ENCODE data around the gene LRP1B.

The LRP1B gene

DNA sequence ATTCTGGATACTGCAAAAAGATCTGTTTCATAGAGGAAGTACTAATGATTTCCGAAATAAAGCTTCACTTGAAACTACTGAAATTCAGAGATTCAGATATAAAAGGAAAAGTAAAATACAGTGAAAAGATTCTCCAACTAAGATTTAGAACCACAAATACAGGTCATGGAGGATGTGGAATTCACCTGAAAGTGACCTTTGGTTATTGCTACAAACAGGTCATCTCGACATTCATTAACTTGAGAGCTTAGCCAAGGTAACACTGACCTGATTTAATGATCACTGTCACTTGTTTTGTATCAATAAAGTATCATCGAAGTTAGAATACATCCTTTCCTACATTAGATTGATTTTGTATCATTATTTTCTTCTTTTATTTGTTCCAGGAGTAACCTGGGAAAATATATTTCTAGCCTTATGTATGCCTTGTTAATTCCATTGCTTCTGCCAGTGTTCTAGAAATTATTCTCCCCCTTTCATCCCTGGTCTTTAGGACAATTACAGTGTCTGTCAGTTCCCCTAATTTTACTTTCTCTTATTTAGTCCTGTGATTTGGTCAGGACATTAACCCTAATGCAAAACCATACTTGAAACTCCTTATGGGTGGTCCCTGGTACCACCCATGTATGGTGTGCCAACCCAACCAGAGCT lies 420.1 kb downstream of the LRP1B start:
- peaks cover 15% of the 10 kb centered on the region for H3K4me1 ChIP-seq (ENCODE audit: control insufficient read depth, insufficient read depth, low read length)
- no peaks in the 10 kb centered on the region for H3K36me3 ChIP-seq (ENCODE audit: control insufficient read depth, insufficient read depth, low read length, severe bottlenecking)
- H3K27me3 ChIP-seq (replicated peaks; ENCODE audit: control insufficient read depth, insufficient read depth, low read length), result no peaks in the 10 kb centered on the region
- H3K9me3 ChIP-seq (ENCODE audit: control insufficient read depth, low read length), result no peaks in the 10 kb centered on the region
- no peak overlapping the region for H3K4me3 ChIP-seq (ENCODE audit: low read length)
- H3K9ac ChIP-seq (ENCODE audit: low read length), result no peak overlapping the region
- no peak for DNase-seq (ENCODE audit: low read depth)

DNA sequence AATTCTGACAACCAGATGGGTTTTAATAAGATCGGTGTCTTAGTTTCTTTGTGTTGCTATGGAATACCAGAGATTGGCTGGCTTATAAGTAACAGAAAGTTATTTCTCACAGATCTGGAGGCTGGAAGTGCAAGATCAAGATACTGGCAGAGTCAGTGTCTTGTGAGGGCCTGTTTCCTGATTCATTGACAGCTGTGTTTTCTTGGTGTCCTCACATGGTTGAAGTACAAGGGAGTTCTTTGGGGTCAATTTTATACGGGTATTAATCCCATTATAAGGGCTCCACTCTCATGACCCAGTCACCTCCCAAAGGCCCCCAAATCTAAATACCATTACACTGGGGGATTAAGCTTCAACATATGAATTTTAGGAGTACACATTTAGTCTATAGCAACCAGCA lies 421.1 kb downstream of the LRP1B start:
- peaks cover 13% of the 10 kb centered on the region for H3K4me1 ChIP-seq (ENCODE audit: control insufficient read depth, insufficient read depth, low read length)
- no peaks in the 10 kb centered on the region for H3K9me3 ChIP-seq (ENCODE audit: control insufficient read depth, low read length)
- no peaks in the 10 kb centered on the region for H3K27me3 ChIP-seq (replicated peaks; ENCODE audit: control insufficient read depth, insufficient read depth, low read length)
- H3K36me3 ChIP-seq (ENCODE audit: control insufficient read depth, insufficient read depth, low read length, severe bottlenecking), result no peaks in the 10 kb centered on the region
- H3K4me3 ChIP-seq (ENCODE audit: low read length), result no peak overlapping the region
- DNase-seq (ENCODE audit: low read depth), result no peak
- no peak overlapping the region for H3K9ac ChIP-seq (ENCODE audit: low read length)

DNA sequence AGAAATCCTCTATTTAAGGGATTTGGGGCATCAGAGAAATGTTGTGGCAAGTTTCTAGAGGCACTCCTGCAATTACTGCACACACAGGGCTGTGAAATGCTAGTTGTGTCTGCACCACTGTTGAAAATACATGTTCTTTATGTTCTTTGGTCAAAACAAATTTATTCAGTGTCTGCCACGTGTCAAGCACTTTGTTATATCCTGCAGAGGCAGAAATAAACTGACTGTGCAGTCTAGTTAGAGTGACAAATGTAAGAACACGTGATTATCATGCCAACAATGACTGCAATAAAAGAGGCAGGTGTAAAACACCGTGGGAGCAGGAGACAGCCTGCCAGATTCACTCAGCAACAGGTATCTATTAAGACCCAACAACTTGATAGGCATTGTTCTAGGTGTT lies 423.3 kb downstream of the LRP1B start:
- Histone ChIP-seq H3K27me3 (replicated peaks; ENCODE audit: control insufficient read depth, insufficient read depth, low read length) (no peaks in the 10 kb centered on the region), H3K9ac (ENCODE audit: low read length) (no peak overlapping the region), H3K36me3 (ENCODE audit: control insufficient read depth, insufficient read depth, low read length, severe bottlenecking) (no peaks in the 10 kb centered on the region), H3K4me3 (ENCODE audit: low read length) (no peak overlapping the region), H3K9me3 (ENCODE audit: control insufficient read depth, low read length) (no peaks in the 10 kb centered on the region), H3K4me1 (ENCODE audit: control insufficient read depth, insufficient read depth, low read length) (peaks cover 6% of the 10 kb centered on the region)
- no peak for DNase-seq (ENCODE audit: low read depth)

DNA sequence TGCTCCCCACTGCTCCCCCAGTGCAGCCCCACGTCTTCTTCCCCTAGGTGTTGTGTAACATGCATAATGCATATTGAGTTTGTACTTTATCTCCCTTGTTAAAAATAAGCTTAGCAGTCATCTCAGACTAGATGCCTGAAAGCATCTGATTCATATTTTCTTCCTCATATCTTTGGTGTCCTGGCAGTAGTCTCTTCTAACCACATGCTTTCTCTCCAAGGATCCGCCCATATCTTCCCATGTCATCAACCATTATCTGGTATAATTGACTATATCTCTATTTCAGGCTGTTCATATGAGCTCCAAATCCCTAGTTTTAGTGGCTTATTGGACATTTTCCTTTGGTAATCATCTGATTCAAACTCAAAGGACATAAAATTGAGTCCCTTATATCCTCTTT lies 426.3 kb downstream of the LRP1B start:
- H3K27me3 ChIP-seq (replicated peaks; ENCODE audit: control insufficient read depth, insufficient read depth, low read length), result no peaks in the 10 kb centered on the region

DNA sequence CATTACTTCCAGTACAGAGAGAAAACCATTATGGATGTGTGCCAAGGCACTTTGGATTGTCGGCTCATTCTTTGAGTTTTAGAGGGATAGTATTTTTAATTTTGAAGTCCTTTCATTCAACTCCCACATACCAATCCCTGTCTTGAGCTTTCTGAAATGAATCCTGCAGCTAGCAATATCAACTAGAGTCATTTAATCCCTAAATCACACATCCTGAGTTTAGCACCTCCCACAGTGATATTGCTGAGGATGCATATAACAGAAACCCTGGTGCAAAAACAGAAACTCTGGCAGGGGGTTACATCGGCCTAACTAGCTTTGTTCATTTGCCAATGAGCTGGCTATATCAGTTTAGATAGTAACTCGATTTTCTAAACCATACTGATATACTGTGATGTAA lies 427.3 kb downstream of the LRP1B start:
- Histone ChIP-seq H3K4me1 (ENCODE audit: control insufficient read depth, insufficient read depth, low read length) (peaks cover 6% of the 10 kb centered on the region), H3K36me3 (ENCODE audit: control insufficient read depth, insufficient read depth, low read length, severe bottlenecking) (no peaks in the 10 kb centered on the region), H3K4me3 (ENCODE audit: low read length) (no peak overlapping the region), H3K9me3 (ENCODE audit: control insufficient read depth, low read length) (no peaks in the 10 kb centered on the region), H3K9ac (ENCODE audit: low read length) (no peak overlapping the region), H3K27me3 (replicated peaks; ENCODE audit: control insufficient read depth, insufficient read depth, low read length) (no peaks in the 10 kb centered on the region)
- no peak for DNase-seq (ENCODE audit: low read depth)

More for the DNA sequence above, 426.3 kb downstream of the LRP1B start:
- Histone ChIP-seq H3K36me3 (ENCODE audit: control insufficient read depth, insufficient read depth, low read length, severe bottlenecking) (no peaks in the 10 kb centered on the region), H3K9ac (ENCODE audit: low read length) (no peak overlapping the region), H3K4me3 (ENCODE audit: low read length) (no peak overlapping the region), H3K4me1 (ENCODE audit: control insufficient read depth, insufficient read depth, low read length) (no peaks in the 10 kb centered on the region), H3K9me3 (ENCODE audit: control insufficient read depth, low read length) (no peaks in the 10 kb centered on the region)
- DNase-seq (ENCODE audit: low read depth), result no peak

DNA sequence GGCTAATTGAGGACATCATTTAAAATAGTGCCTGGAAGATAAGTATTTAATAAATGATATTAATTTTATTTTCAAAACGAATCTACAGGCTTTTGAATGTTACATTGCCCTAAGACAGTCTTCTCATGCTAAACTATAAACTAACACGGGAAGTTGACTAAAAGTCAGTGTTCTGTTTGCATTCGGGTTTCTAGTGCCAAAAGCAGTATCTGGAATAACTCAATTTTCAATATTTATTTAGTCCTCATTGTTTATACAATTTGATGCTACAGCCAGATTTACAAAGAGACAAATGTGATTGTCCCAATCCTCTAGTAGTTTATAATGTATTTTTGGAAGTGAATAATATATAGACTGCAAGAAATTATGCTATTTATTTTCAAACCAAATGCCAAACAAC lies 429.2 kb downstream of the LRP1B start:
- DNase-seq (ENCODE audit: low read depth), result no peak
- no peak overlapping the region for H3K9ac ChIP-seq (ENCODE audit: low read length)
- H3K36me3 ChIP-seq (ENCODE audit: control insufficient read depth, insufficient read depth, low read length, severe bottlenecking), result no peaks in the 10 kb centered on the region
- no peaks in the 10 kb centered on the region for H3K27me3 ChIP-seq (replicated peaks; ENCODE audit: control insufficient read depth, insufficient read depth, low read length)
- H3K4me1 ChIP-seq (ENCODE audit: control insufficient read depth, insufficient read depth, low read length), result peaks cover 6% of the 10 kb centered on the region
- no peaks in the 10 kb centered on the region for H3K9me3 ChIP-seq (ENCODE audit: control insufficient read depth, low read length)
- H3K4me3 ChIP-seq (ENCODE audit: low read length), result no peak overlapping the region

DNA sequence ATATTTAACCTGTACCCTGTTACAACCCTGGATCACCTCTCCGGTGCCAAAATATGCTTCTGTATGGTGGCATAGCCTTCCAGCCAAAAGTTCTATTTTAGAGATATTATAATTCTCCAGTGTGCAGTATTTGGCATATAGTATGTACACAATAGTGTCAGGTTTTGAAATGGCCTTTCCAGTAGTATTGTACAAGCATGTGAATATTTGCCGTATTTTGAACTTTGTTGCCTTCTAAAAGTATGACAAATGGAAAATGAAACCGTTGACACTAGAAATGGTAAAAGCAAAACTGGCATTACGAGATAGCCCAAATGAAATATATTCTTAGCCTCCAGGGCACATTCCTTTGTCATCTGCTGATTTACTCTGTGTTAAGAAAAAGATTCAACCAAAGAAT lies 431.2 kb downstream of the LRP1B start:
- H3K9me3 ChIP-seq (ENCODE audit: control insufficient read depth, low read length), result no peaks in the 10 kb centered on the region
- no peaks in the 10 kb centered on the region for H3K36me3 ChIP-seq (ENCODE audit: control insufficient read depth, insufficient read depth, low read length, severe bottlenecking)
- no peak overlapping the region for H3K9ac ChIP-seq (ENCODE audit: low read length)
- H3K27me3 ChIP-seq (replicated peaks; ENCODE audit: control insufficient read depth, insufficient read depth, low read length), result no peaks in the 10 kb centered on the region
- no peak for DNase-seq (ENCODE audit: low read depth)
- no peak overlapping the region for H3K4me3 ChIP-seq (ENCODE audit: low read length)
- H3K4me1 ChIP-seq (ENCODE audit: control insufficient read depth, insufficient read depth, low read length), result peaks cover 6% of the 10 kb centered on the region

DNA sequence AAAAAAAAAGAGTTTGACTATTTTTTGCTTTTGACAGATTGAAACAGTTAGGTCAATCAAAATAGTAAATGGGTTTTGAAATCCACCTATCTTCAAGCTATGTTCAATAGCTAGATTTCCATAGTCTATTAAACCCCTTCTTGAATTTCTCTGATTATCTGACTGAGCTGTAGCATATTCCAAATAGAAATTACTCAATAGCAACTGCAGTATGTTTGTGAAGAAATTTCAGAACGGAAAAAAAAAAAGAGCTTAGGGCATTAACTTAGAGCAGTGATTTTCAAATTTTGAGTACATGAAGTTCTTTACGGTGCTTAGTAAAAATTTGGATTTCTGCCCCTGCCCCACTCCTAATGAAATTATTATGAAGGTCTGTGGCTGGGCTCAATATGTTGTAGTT lies 432.3 kb downstream of the LRP1B start:
- no peaks in the 10 kb centered on the region for H3K27me3 ChIP-seq (replicated peaks; ENCODE audit: control insufficient read depth, insufficient read depth, low read length)

DNA sequence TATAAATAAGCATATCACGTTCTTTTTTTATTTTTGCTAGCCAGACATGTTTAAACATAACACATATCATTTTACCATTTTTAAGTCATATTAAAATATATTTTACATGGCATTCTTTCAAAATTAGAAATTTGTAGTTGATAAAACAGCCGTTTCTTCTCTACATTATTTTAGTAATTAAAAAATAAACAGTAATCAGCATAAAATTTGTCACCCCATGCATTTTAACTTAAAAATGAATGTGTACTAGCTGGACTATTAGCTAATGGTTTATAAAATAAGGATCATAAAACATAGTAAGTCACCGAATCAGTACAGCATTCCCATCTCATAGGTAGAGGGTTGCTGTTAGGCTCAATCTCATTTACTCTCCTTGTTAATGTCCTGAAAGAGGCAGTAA lies 433.8 kb downstream of the LRP1B start:
- no peaks in the 10 kb centered on the region for H3K9me3 ChIP-seq (ENCODE audit: control insufficient read depth, low read length)
- no peak for DNase-seq (ENCODE audit: low read depth)
- H3K9ac ChIP-seq (ENCODE audit: low read length), result no peak overlapping the region
- H3K27me3 ChIP-seq (replicated peaks; ENCODE audit: control insufficient read depth, insufficient read depth, low read length), result no peaks in the 10 kb centered on the region
- H3K36me3 ChIP-seq (ENCODE audit: control insufficient read depth, insufficient read depth, low read length, severe bottlenecking), result no peaks in the 10 kb centered on the region
- H3K4me3 ChIP-seq (ENCODE audit: low read length), result no peak overlapping the region
- H3K4me1 ChIP-seq (ENCODE audit: control insufficient read depth, insufficient read depth, low read length), result peaks cover 6% of the 10 kb centered on the region

More for the DNA sequence above, 432.3 kb downstream of the LRP1B start:
- no peaks in the 10 kb centered on the region for H3K9me3 ChIP-seq (ENCODE audit: control insufficient read depth, low read length)
- DNase-seq (ENCODE audit: low read depth), result peak; percentile 51
- no peaks in the 10 kb centered on the region for H3K36me3 ChIP-seq (ENCODE audit: control insufficient read depth, insufficient read depth, low read length, severe bottlenecking)
- no peak overlapping the region for H3K9ac ChIP-seq (ENCODE audit: low read length)
- no peak overlapping the region for H3K4me3 ChIP-seq (ENCODE audit: low read length)
- peaks cover 6% of the 10 kb centered on the region for H3K4me1 ChIP-seq (ENCODE audit: control insufficient read depth, insufficient read depth, low read length)

DNA sequence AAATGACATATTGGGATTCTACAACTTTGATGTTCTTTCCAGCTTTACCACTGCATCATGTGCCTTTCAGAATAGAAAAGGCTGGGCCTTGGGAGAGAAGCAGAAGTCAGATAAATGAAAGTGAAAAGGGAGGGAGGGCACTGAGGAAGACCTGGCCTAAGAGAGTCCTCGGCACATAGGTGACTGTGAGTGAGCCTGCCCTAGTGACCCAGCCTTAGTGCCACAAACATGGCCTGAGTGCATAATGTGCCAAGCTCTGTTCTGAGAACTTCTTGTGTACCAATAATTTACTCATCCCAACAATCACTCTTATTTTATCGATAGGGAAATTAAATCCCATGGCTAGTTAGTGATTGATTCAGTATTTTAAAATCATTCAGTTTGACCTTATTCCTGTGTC lies 436.6 kb downstream of the LRP1B start:
- H3K36me3 ChIP-seq (ENCODE audit: control insufficient read depth, insufficient read depth, low read length, severe bottlenecking), result no peaks in the 10 kb centered on the region
- H3K4me3 ChIP-seq (ENCODE audit: low read length), result no peak overlapping the region
- DNase-seq (ENCODE audit: low read depth), result no peak
- H3K27me3 ChIP-seq (replicated peaks; ENCODE audit: control insufficient read depth, insufficient read depth, low read length), result no peaks in the 10 kb centered on the region
- no peak overlapping the region for H3K9ac ChIP-seq (ENCODE audit: low read length)
- peaks cover 4% of the 10 kb centered on the region for H3K4me1 ChIP-seq (ENCODE audit: control insufficient read depth, insufficient read depth, low read length)
- H3K9me3 ChIP-seq (ENCODE audit: control insufficient read depth, low read length), result no peaks in the 10 kb centered on the region

DNA sequence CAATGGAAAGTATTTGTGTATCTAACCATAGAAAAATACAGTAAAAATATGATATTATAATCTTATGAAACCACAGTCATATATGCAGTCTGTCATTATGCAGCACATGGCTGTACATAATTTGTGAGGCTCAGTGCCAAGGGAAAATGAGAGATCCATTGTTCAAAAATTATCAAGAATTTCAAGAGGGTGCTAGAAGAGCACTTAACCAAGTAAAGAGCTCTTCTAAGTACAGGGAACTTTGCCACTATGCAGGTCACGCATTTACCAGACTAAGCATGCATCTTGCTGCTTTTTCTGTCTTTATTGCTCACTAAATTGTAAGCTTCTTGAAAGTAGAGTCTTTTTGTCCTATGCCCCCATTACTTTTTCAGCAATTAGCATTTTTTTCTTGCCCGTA lies 438.0 kb downstream of the LRP1B start:
- Histone ChIP-seq H3K27me3 (replicated peaks; ENCODE audit: control insufficient read depth, insufficient read depth, low read length) (no peaks in the 10 kb centered on the region), H3K9ac (ENCODE audit: low read length) (no peak overlapping the region), H3K9me3 (ENCODE audit: control insufficient read depth, low read length) (no peaks in the 10 kb centered on the region), H3K4me3 (ENCODE audit: low read length) (no peak overlapping the region), H3K4me1 (ENCODE audit: control insufficient read depth, insufficient read depth, low read length) (no peaks in the 10 kb centered on the region), H3K36me3 (ENCODE audit: control insufficient read depth, insufficient read depth, low read length, severe bottlenecking) (no peaks in the 10 kb centered on the region)
- no peak for DNase-seq (ENCODE audit: low read depth)

DNA sequence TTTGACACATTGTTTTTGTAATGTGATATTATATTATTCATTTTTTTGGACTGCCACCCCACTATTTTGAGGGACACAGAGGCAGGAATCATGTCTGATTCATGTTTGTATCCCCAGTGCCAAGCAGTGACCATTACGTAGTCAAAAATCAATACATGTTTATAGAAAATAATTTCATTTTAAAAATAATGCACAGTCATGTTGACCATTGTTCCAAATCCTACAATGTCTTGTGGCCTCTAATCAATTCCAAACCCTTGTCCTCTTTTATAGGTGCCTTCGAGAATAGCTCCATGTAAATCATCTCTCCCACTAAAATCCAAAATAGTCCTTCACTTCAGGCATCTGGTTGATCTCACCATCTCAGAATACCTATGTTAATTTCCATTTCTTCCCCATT lies 454.7 kb downstream of the LRP1B start:
- DNase-seq (ENCODE audit: low read depth), result no peak
- H3K4me1 ChIP-seq (ENCODE audit: control insufficient read depth, insufficient read depth, low read length), result no peaks in the 10 kb centered on the region
- H3K9ac ChIP-seq (ENCODE audit: low read length), result no peak overlapping the region
- H3K4me3 ChIP-seq (ENCODE audit: low read length), result no peak overlapping the region
- no peaks in the 10 kb centered on the region for H3K9me3 ChIP-seq (ENCODE audit: control insufficient read depth, low read length)
- H3K27me3 ChIP-seq (replicated peaks; ENCODE audit: control insufficient read depth, insufficient read depth, low read length), result no peaks in the 10 kb centered on the region
- no peaks in the 10 kb centered on the region for H3K36me3 ChIP-seq (ENCODE audit: control insufficient read depth, insufficient read depth, low read length, severe bottlenecking)
